K562 (cell line): ENCODE measurements around the gene GCGR.

ENCODE experiments used
- EZH2 ChIP-seq: IDR thresholded peaks from 2 replicates; pipeline ENCODE4 v1.6.1; 2012; ENCODE audit warnings: low read depth, mild to moderate bottlenecking, inconsistent platforms, low read length, borderline replicate concordance
- GMEB1 ChIP-seq: fragments of 250-450 bp; sonication (Bioruptor Pico); IDR thresholded peaks from 2 replicates; pipeline ENCODE4 v1.4.0; 2020; ENCODE audit warnings: mild to moderate bottlenecking
- HSF4 ChIP-seq: fragments of 250-450 bp; sonication (Bioruptor Pico); IDR thresholded peaks from 2 replicates; pipeline ENCODE4 v2.1.2; 2022; ENCODE audit warnings: mild to moderate bottlenecking, moderate library complexity, borderline replicate concordance
- SP2 ChIP-seq: IDR thresholded peaks from 2 replicates; pipeline ENCODE4 v1.6.1; 2011; ENCODE audit warnings: mild to moderate bottlenecking, low read depth, low read length, moderate library complexity; ENCODE audit not compliant: poor library complexity, severe bottlenecking; ENCODE audit errors: extremely low read depth
- ZNF134 ChIP-seq: fragments of 250-450 bp; sonication (Bioruptor Pico); conservative IDR thresholded peaks from 2 replicates; pipeline ENCODE4 v1.4.0; 2020

GRCh38 chr17:81805707-81806460, 1.9 kb downstream of the GCGR start:
- TF ChIP-seq ZNF134 (CRISPR knock-in tag) (no peak), SP2 (no peak), HSF4 (CRISPR knock-in tag) (no peak), EZH2 (no peak), GMEB1 (CRISPR knock-in tag) (no peak)
